GM18508 (cell line): ENCODE data around the gene MXI1.

ENCODE experiments used
- ATAC-seq: cut with Tn5 transposase; IDR thresholded peaks from one replicate; pipeline ENCODE4 v1.9.1; 2021; ENCODE audit warnings: moderate number of reproducible peaks; ENCODE audit not compliant: insufficient read depth, unreplicated experiment

The MXI1 gene

GRCh38 chr10:110207011-110207804 is at the start of gene MXI1:
TSS of gene MXI1 (plus strand) at chr10:110207605. CDS start at chr10:110207809, 204 bp downstream.
- peak; percentile 36 for ATAC-seq

- no peak for ATAC-seq
These were observed 49.1 kb upstream of the MXI1 start for GRCh38 chr10:110158051-110159005.

GRCh38 chr10:110160081-110160480 is 47.3 kb upstream of the MXI1 start:
- ATAC-seq, result no peak

GRCh38 chr10:110160522-110160921 is 46.9 kb upstream of the MXI1 start:
- ATAC-seq, result no peak

GRCh38 chr10:110162741-110163145 is 44.7 kb upstream of the MXI1 start:
- ATAC-seq, result no peak

- ATAC-seq, result no peak
These were observed 44.1 kb upstream of the MXI1 start for GRCh38 chr10:110163192-110163773.

- ATAC-seq, result no peak
These were observed 43.6 kb upstream of the MXI1 start for GRCh38 chr10:110163841-110164240.

- ATAC-seq, result no peak
These were observed 42.2 kb upstream of the MXI1 start for GRCh38 chr10:110165239-110165638.

GRCh38 chr10:110167149-110167548 is 40.3 kb upstream of the MXI1 start:
- no peak for ATAC-seq

GRCh38 chr10:110168601-110169481 is 38.6 kb upstream of the MXI1 start:
- no peak for ATAC-seq

GRCh38 chr10:110169586-110169985 is 37.8 kb upstream of the MXI1 start:
- no peak for ATAC-seq

GRCh38 chr10:110170142-110170971 is 37.0 kb upstream of the MXI1 start:
- no peak for ATAC-seq

- no peak for ATAC-seq
These were observed 36.4 kb upstream of the MXI1 start for GRCh38 chr10:110171032-110171431.

GRCh38 chr10:110172155-110172554 is 35.2 kb upstream of the MXI1 start:
- ATAC-seq, result no peak

- ATAC-seq, result no peak
These were observed 33.2 kb upstream of the MXI1 start for GRCh38 chr10:110174201-110174600.

GRCh38 chr10:110174816-110175215 is 32.6 kb upstream of the MXI1 start:
- no peak for ATAC-seq

- no peak for ATAC-seq
These were observed 32.0 kb upstream of the MXI1 start for GRCh38 chr10:110175406-110175805.

- ATAC-seq, result no peak
These were observed 31.0 kb upstream of the MXI1 start for GRCh38 chr10:110176141-110177030.
